Fibroblast of lung (primary cell): ENCODE data around the gene MOSMO. TPM values are rescaled to one million over a fixed set of nuclear protein-coding genes. Genes with fewer than 3 reads are reported as not detected.
"Not testable (repeated sequence)": the region's sequence is repeated elsewhere in the genome, so short reads cannot be mapped to it uniquely, and the experiment has no call there.

Experiments used
- DNase-seq, 2 donors: peaks; one replicate each; pipeline versions ENCODE4 v3.0.0 to v3.0.0-alpha.2; 2010; ENCODE audit warnings: low read depth in 2 of 2
- H2AFZ ChIP-seq: 2 replicates; pipeline ENCODE4 v1.5.1; 2012; ENCODE audit warnings: low read length, control low read depth, inconsistent platforms
- H3K27ac ChIP-seq: 2 replicates; pipeline ENCODE4 v1.5.1; 2011; ENCODE audit warnings: low read length, control low read depth; ENCODE audit not compliant: insufficient read depth
- H3K27me3 ChIP-seq: 2 replicates; pipeline ENCODE4 v1.5.1; 2011; ENCODE audit warnings: mild to moderate bottlenecking, low read length; ENCODE audit not compliant: control insufficient read depth, insufficient read depth
- H3K36me3 ChIP-seq: 2 replicates; pipeline ENCODE4 v1.5.1; 2011; ENCODE audit warnings: low read length; ENCODE audit not compliant: control insufficient read depth, insufficient read depth
- H3K4me1 ChIP-seq: 2 replicates; pipeline ENCODE4 v1.5.1; 2011; ENCODE audit warnings: low read length; ENCODE audit not compliant: control insufficient read depth, insufficient read depth; ENCODE audit errors: extremely low read depth
- H3K4me2 ChIP-seq: 2 replicates; pipeline ENCODE4 v1.5.1; 2011; ENCODE audit warnings: low read length, control low read depth; ENCODE audit not compliant: insufficient read depth; ENCODE audit errors: extremely low read depth
- H3K4me3 ChIP-seq, 4 experiments: fragments of 200-600 bp in 1 of 4; sonication (generic) in 1 of 4; replicated peaks in 1 of 4; 2 replicates each; pipeline ENCODE4 v1.5.1; 2011 to 2016; ENCODE audit warnings: low read length in 4 of 4, low read depth in 3 of 4, mild to moderate bottlenecking in 3 of 4, control low read depth in 2 of 4, inconsistent platforms in 1 of 4, mixed read lengths in 1 of 4; ENCODE audit not compliant: insufficient read depth in 1 of 4; ENCODE audit errors: control extremely low read depth in 1 of 4
- H3K79me2 ChIP-seq: 2 replicates; pipeline ENCODE4 v1.5.1; 2012; ENCODE audit warnings: mild to moderate bottlenecking, low read length, inconsistent platforms; ENCODE audit not compliant: control insufficient read depth, insufficient read depth
- H3K9ac ChIP-seq: 2 replicates; pipeline ENCODE4 v1.5.1; 2011; ENCODE audit warnings: mild to moderate bottlenecking, low read length, control low read depth; ENCODE audit not compliant: insufficient read depth
- H3K9me3 ChIP-seq: 2 replicates; pipeline ENCODE4 v1.5.1; 2012; ENCODE audit warnings: low read depth, low read length; ENCODE audit not compliant: control insufficient read depth, insufficient read depth
- H4K20me1 ChIP-seq: 2 replicates; pipeline ENCODE4 v1.5.1; 2011; ENCODE audit warnings: low read length; ENCODE audit not compliant: control insufficient read depth, insufficient read depth; ENCODE audit errors: extremely low read depth
- CTCF ChIP-seq, 2 donors: IDR thresholded peaks in 1 of 2; conservative IDR thresholded peaks in 1 of 2; 1 replicate in 1 of 2; 2 replicates in 1 of 2; pipeline ENCODE4 v1.5.1; 2011 to 2012; ENCODE audit warnings: low read length in 2 of 2, control low read depth in 1 of 2, inconsistent platforms in 1 of 2, low read depth in 1 of 2, mild to moderate bottlenecking in 1 of 2
- EZH2 ChIP-seq: IDR thresholded peaks from 2 replicates; pipeline ENCODE4 v1.5.1; 2012; ENCODE audit warnings: low read length, control low read depth, mild to moderate bottlenecking; ENCODE audit errors: missing control alignments
- polyA plus RNA-seq, 2 donors: library from polyadenylated mRNA; depleted of rRNA in 1 of 2; stranded (reverse) in 1 of 2; unstranded in 1 of 2; fragments of >200 nt; gene quantifications; 2 replicates each; pipeline ENCODE4 v1.2.1, GENCODE V29; 2011 to 2012; ENCODE audit warnings: missing spikeins in 1 of 2
- total RNA-seq: library from RNA; depleted of rRNA; stranded (reverse); fragments of >200 nt; gene quantifications from 2 replicates; pipeline ENCODE4 v1.2.1, GENCODE V29; 2014

MOSMO gene
- total and polyA plus RNA-seq, 2 donors (not counting 1 experiment from before 2014, with no cell fraction given): 13.7 to 14.0 TPM

GRCh38 chr16:22022151-22022550 lies 14.2 kb downstream of the MOSMO start:
- Histone ChIP-seq H3K4me2 (no peak overlapping the region), H3K27ac (no peak overlapping the region), H3K79me2 (peaks cover 67% of the 10 kb centered on the region), H3K4me3 (no peak overlapping the region), H3K9ac (no peak overlapping the region), H4K20me1 (no peaks in the 10 kb centered on the region), H3K4me1 (peaks cover 2% of the 10 kb centered on the region), H3K36me3 (no peaks in the 10 kb centered on the region), H3K27me3 (no peaks in the 10 kb centered on the region), H2AFZ (no peak overlapping the region), H3K9me3 (no peaks in the 10 kb centered on the region)
- DNase-seq: no peak
- no peak for TF ChIP-seq CTCF (conservative IDR thresholded peaks at IDR 0.05 in 1 of 2, IDR thresholded peaks at IDR 0.05 in 1 of 2; ENCODE audit: low read depth in 1 of 2, low read length in 2 of 2)

- H3K4me3 ChIP-seq: no peak overlapping the region
- no peaks in the 10 kb centered on the region for H3K36me3 ChIP-seq
- no peak overlapping the region for H3K9ac ChIP-seq
- H2AFZ ChIP-seq: no peak overlapping the region
- H3K4me2 ChIP-seq: no peak overlapping the region
- no peak for DNase-seq
- H3K9me3 ChIP-seq: no peaks in the 10 kb centered on the region
- H3K27ac ChIP-seq: no peak overlapping the region
- TF ChIP-seq EZH2: no peak
- no peak for TF ChIP-seq CTCF (conservative IDR thresholded peaks at IDR 0.05 in 1 of 2, IDR thresholded peaks at IDR 0.05 in 1 of 2; ENCODE audit: low read depth in 1 of 2, low read length in 2 of 2)
- H3K27me3 ChIP-seq: no peaks in the 10 kb centered on the region
- H4K20me1 ChIP-seq: no peaks in the 10 kb centered on the region
- H3K79me2 ChIP-seq: peaks cover 67% of the 10 kb centered on the region
- H3K4me1 ChIP-seq: peaks cover 10% of the 10 kb centered on the region
Observed at GRCh38 chr16:22023505-22023904, 15.6 kb downstream of the MOSMO start.

GRCh38 chr16:22024785-22025184 lies 16.9 kb downstream of the MOSMO start:
- H3K9ac ChIP-seq, H4K20me1 ChIP-seq, H3K4me3 ChIP-seq, H3K9me3 ChIP-seq, DNase-seq, H3K27ac ChIP-seq, H2AFZ ChIP-seq, H3K36me3 ChIP-seq, H3K4me2 ChIP-seq, H3K27me3 ChIP-seq: not testable (repeated sequence)
- H3K79me2 ChIP-seq: peaks cover 62% of the 10 kb centered on the region
- peaks cover 12% of the 10 kb centered on the region for H3K4me1 ChIP-seq
